ENCODE results near the gene HS3ST6.
"Not testable (repeated sequence)": the region's sequence is repeated elsewhere in the genome, so short reads cannot be mapped to it uniquely, and the experiment has no call there.

DNA sequence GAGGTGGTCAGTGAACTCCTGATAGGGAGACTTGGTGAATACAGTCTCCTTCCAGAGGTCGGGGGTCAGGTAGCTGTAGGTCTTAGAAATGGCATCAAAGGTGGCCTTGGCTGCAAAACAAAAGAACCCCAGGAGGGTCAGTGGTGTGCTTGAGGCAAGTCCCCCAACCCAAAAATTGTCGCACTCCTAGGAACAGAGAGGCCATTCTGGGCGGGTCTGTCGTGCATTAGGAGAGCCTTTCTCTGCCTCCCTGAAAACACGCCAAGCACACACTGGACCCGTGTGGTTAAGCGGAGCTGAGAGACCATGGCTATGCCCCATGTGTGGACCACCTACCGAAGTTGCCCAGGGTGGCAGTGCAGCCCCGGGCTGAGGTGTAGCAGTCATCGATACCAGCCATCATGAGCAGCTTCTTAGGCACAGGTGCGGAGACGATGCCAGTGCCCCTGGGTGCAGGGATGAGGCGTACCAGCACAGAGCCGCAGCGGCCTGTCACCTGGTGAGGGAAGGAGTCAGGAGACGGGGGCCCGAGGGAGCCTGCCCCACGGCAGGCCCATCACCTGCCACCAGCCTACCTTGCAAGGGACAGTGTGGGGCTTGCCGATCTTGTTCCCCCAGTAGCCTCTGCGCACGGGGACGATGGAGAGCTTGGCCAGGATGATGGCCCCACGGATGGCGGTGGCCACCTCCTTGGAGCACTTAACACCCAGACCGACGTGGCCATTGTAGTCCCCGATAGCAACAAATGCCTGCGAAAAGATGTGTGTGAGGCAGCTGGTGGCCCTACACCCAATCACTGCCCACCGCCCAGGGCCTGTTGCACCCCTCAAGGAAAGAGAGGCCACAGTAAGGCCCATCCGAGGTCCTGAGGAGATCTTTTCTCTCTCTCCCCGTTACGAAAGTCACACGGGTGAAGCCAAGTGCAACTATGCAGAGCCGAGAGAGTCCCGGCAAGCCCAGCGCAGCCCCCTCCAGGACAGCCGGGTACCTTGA is 44.2 kb upstream of the HS3ST6 start:
- not testable (repeated sequence) for TF ChIP-seq CTCF (conservative IDR thresholded peaks at IDR 0.05 in 1 of 2, IDR thresholded peaks at IDR 0.05 in 1 of 2; ENCODE audit: extremely low read depth in 1 of 2, insufficient read depth in 1 of 2, low read depth in 1 of 2, low read length in 2 of 2); EZH2 (IDR thresholded peaks at IDR 0.05; ENCODE audit: borderline replicate concordance, low read length)

Data from mammary epithelial cell (primary cell).